DOHH2 (cell line): ENCODE results near the gene WDR5.

Source experiments
- EZH2phosphoT487 ChIP-seq: fragments of 200-600 bp; sonication (generic); IDR thresholded peaks from 2 replicates; pipeline ENCODE4 v1.6.1; 2017; ENCODE audit warnings: borderline replicate concordance, mild to moderate bottlenecking, antibody characterized with exemption, low read length, moderate library complexity, mixed read lengths
- TF ChIP-seq, protein P1 (sequence below): fragments of 200-600 bp; sonication (generic); IDR thresholded peaks from one replicate; pipeline ENCODE4 v1.5.1; 2014; ENCODE audit warnings: antibody characterized with exemption, mild to moderate bottlenecking, low read depth, low read length; ENCODE audit not compliant: poor library complexity, severe bottlenecking

DNA sequence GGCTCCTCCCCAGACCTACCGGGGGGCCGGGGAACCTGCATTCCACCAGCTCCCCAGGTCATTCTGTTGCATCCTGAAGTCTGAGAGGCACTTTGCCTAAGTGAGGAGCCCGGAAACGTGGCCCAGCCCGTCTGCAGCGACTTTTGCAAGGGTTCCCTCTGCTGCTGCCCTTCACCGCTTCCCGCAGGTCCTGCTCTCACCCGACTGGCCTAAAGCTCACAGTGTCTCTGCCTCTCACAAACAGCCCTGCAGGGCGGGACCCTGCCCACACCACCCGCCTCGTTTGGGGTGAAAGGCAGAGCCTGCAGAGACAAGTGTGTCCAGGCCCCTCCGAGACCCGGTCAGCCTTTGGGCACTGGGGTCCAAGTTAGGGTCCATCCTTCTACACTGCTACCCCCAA lies 9.5 kb upstream of the WDR5 start:
- TF ChIP-seq, protein P1, sequence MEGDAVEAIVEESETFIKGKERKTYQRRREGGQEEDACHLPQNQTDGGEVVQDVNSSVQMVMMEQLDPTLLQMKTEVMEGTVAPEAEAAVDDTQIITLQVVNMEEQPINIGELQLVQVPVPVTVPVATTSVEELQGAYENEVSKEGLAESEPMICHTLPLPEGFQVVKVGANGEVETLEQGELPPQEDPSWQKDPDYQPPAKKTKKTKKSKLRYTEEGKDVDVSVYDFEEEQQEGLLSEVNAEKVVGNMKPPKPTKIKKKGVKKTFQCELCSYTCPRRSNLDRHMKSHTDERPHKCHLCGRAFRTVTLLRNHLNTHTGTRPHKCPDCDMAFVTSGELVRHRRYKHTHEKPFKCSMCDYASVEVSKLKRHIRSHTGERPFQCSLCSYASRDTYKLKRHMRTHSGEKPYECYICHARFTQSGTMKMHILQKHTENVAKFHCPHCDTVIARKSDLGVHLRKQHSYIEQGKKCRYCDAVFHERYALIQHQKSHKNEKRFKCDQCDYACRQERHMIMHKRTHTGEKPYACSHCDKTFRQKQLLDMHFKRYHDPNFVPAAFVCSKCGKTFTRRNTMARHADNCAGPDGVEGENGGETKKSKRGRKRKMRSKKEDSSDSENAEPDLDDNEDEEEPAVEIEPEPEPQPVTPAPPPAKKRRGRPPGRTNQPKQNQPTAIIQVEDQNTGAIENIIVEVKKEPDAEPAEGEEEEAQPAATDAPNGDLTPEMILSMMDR = no peak
- TF ChIP-seq EZH2phosphoT487 = no peak
